ENCODE data around the gene TNFAIP8.
A peak's percentile ranks its signal among the peaks of the same experiment; 100 is the strongest.

Gene TNFAIP8

DNA sequence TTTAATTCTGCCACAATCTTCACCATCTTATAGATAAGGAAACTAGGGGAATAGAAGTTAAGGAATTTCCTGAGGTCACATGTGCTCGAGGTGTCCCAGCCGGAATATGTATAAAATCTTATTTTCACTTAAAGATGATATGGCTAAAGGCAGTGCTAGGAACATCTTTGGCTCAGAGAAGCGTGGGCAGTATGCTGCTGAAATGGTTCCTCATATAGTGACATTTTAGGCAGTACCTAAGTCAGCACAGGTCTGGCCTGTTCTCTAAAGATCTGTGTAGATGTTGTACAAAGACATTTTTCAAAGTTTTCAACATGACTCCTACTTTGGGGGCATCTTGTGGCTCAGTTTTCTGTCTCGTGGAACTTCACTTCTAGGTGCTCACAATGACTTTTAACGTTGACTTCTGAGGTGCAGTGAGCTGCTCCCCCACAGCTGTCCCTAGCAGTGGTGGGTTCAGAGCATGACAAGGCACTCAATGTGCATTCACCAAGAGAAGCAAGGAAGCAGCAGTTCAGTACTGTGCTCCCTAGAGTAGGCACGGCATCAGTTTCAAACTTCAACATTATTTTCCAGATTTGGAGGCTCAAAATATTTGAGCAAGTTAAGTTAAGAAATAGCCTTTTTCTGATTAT lies 40.3 kb downstream of the TNFAIP8 start:
- Histone ChIP-seq H3K27me3 (ENCODE audit: insufficient read depth, poor library complexity, severe bottlenecking) (no peaks in the 10 kb centered on the region), H3K36me3 (ENCODE audit: low read depth) (peaks cover 16% of the 10 kb centered on the region), H3K9me3 (ENCODE audit: severe bottlenecking) (no peaks in the 10 kb centered on the region), H3K4me1 (ENCODE audit: insufficient read depth, poor library complexity, severe bottlenecking) (peaks cover 42% of the 10 kb centered on the region), H3K4me3 (ENCODE audit: severe bottlenecking) (no peak overlapping the region), H3K27ac (ENCODE audit: poor library complexity, severe bottlenecking) (peak overlapping the region; percentile 57)
- ATAC-seq (ENCODE audit: low read depth): no peak
- DNase-seq (ENCODE audit: low spot score): no peak
- TF ChIP-seq, protein P1, sequence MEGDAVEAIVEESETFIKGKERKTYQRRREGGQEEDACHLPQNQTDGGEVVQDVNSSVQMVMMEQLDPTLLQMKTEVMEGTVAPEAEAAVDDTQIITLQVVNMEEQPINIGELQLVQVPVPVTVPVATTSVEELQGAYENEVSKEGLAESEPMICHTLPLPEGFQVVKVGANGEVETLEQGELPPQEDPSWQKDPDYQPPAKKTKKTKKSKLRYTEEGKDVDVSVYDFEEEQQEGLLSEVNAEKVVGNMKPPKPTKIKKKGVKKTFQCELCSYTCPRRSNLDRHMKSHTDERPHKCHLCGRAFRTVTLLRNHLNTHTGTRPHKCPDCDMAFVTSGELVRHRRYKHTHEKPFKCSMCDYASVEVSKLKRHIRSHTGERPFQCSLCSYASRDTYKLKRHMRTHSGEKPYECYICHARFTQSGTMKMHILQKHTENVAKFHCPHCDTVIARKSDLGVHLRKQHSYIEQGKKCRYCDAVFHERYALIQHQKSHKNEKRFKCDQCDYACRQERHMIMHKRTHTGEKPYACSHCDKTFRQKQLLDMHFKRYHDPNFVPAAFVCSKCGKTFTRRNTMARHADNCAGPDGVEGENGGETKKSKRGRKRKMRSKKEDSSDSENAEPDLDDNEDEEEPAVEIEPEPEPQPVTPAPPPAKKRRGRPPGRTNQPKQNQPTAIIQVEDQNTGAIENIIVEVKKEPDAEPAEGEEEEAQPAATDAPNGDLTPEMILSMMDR (IDR thresholded peaks at IDR 0.05; ENCODE audit: poor library complexity, severe bottlenecking): no peak

DNA sequence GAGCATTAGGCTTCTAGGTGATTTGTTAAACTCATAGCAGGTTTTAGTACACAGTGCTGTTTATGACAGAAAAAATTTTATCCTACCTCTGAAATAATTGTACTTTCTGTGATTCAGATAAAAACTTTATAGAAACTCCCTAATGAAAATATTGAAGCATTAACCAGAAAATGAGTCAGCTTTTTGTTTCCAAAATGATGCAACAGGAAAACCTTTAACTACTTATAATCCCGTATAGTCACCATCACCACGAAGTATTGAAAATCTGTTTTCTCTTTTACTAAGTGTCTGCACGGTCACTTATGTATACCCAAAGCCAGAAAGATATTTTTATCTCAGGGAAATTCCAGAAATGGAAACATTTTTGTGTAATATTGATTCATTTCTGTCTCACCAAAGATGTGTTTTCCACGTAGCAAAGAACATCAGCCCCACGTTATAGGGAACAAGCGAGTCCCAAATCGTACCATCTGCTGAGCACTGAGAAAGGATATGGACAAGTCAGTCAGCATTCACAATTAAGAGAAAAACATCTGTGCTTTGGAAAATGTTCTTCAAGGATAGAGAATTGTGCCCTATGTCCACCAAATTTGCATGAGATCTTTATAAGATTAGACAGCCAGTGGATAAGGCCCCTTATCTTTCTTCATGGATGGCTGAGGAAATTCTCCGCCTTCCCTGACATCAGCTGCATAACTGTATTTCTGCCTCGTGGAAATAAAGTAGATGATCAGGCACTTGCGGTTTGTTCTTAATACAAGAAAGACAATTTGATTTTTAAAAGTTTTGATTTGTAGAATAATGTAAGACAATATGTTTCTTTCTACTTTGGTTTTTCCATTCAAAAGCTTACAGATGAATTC lies 41.9 kb downstream of the TNFAIP8 start:
- Histone ChIP-seq H3K9me3 (ENCODE audit: severe bottlenecking) (no peaks in the 10 kb centered on the region), H3K4me1 (ENCODE audit: insufficient read depth, poor library complexity, severe bottlenecking) (peaks cover 42% of the 10 kb centered on the region), H3K27ac (ENCODE audit: poor library complexity, severe bottlenecking) (peak overlapping the region; percentile 57), H3K27me3 (ENCODE audit: insufficient read depth, poor library complexity, severe bottlenecking) (no peaks in the 10 kb centered on the region), H3K4me3 (ENCODE audit: severe bottlenecking) (no peak overlapping the region), H3K36me3 (ENCODE audit: low read depth) (peaks cover 15% of the 10 kb centered on the region)
- TF ChIP-seq, protein P1 (IDR thresholded peaks at IDR 0.05; ENCODE audit: poor library complexity, severe bottlenecking): no peak
- ATAC-seq (ENCODE audit: low read depth): peak; percentile 49; the same call in 1 of the 3 replicates
- no peak for DNase-seq (ENCODE audit: low spot score)

DNA sequence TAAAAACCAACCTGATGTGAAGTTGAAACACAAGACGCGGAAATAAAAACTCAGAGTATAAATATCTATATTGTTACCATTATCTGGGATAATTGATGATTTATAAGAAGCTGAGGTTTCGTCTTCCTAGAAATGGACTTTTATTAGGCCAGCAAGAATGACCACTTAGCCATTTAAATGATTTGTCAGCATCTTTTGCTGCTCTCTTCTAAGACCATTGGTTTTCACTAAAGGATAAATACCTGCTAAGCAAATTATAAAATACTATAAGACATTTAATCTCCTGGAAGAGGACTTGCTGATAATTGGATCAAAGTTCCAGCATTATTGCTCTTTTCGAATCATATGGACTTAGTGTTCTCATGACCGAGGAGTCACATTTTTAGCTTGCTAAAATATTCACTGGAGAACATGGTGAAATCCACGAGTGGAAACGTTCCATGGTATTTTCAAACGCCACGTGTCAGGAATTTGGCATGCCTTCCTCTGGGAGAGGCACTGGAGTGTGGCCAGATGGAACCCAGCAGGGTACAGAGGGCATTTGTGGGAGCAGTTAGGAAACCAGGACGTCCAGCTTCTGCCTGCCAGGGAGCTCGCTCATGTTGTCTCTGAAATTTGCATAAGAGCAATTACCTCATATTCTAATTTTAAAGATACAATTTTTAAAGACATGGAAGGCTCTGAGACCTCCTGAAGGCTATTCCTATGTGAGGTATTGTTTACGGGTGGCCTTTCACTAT lies 43.1 kb downstream of the TNFAIP8 start:
- no peak for DNase-seq (ENCODE audit: low spot score)
- H3K27ac ChIP-seq (ENCODE audit: poor library complexity, severe bottlenecking): peak overlapping the region; percentile 5
- no peaks in the 10 kb centered on the region for H3K9me3 ChIP-seq (ENCODE audit: severe bottlenecking)
- TF ChIP-seq, protein P1 (IDR thresholded peaks at IDR 0.05; ENCODE audit: poor library complexity, severe bottlenecking): no peak
- ATAC-seq (ENCODE audit: low read depth): no peak
- H3K27me3 ChIP-seq (ENCODE audit: insufficient read depth, poor library complexity, severe bottlenecking): no peaks in the 10 kb centered on the region
- H3K36me3 ChIP-seq (ENCODE audit: low read depth): peaks cover 4% of the 10 kb centered on the region; the same call in 1 of the 2 replicates
- H3K4me3 ChIP-seq (ENCODE audit: severe bottlenecking): no peak overlapping the region
- peaks cover 33% of the 10 kb centered on the region for H3K4me1 ChIP-seq (ENCODE audit: insufficient read depth, poor library complexity, severe bottlenecking)

DNA sequence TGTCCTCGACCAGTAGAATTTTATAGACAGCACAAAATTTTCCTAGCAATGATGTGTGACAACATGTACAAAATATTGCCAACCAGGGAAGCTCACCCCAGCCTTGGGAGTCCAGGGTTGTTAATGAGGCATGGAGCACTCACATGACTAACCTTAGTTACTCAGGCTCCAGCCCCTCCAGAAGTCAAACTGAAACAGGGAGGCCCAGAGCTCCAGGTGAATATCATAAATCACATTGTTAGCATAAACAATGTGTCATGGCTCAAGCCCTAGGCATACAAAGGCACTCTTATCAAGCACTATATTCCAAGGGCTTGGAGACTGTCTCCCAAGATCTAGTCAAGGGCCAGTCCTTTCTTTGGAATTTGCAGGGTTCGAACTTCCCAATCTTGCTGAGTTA lies 44.4 kb downstream of the TNFAIP8 start:
- Histone ChIP-seq H3K4me1 (ENCODE audit: insufficient read depth, poor library complexity, severe bottlenecking) (peaks cover 31% of the 10 kb centered on the region), H3K9me3 (ENCODE audit: severe bottlenecking) (no peaks in the 10 kb centered on the region), H3K27me3 (ENCODE audit: insufficient read depth, poor library complexity, severe bottlenecking) (no peaks in the 10 kb centered on the region), H3K36me3 (ENCODE audit: low read depth) (no peaks in the 10 kb centered on the region), H3K27ac (ENCODE audit: poor library complexity, severe bottlenecking) (peak overlapping the region; percentile 5), H3K4me3 (ENCODE audit: severe bottlenecking) (no peak overlapping the region)
- TF ChIP-seq, protein P1 (IDR thresholded peaks at IDR 0.05; ENCODE audit: poor library complexity, severe bottlenecking): no peak
- DNase-seq (ENCODE audit: low spot score): no peak
- ATAC-seq (ENCODE audit: low read depth): peak; percentile 92
